Loucy (cell line): Measurements from ENCODE around the gene PLVAP.
A peak's percentile ranks its signal among the peaks of the same experiment; 100 is the strongest.

Experiments used
- H2AFZ ChIP-seq: fragments of 200-600 bp; sonication (generic); 2 replicates; pipeline ENCODE4 v1.6.0; 2016; ENCODE audit warnings: antibody characterized with exemption, mild to moderate bottlenecking, low read length, moderate library complexity
- H3F3A ChIP-seq: fragments of 200-600 bp; 2 replicates; pipeline ENCODE4 v1.6.0; 2016; ENCODE audit warnings: antibody characterized with exemption, low read depth, mild to moderate bottlenecking
- H3K27me3 ChIP-seq: fragments of 200-600 bp; sonication (generic); 2 replicates; pipeline ENCODE4 v1.6.1; 2014; ENCODE audit warnings: low read length, mild to moderate bottlenecking; ENCODE audit not compliant: insufficient read depth, poor library complexity, severe bottlenecking
- H3K36me3 ChIP-seq: fragments of 200-600 bp; sonication (generic); 2 replicates; pipeline ENCODE4 v1.6.1; 2016; ENCODE audit warnings: low read length; ENCODE audit not compliant: insufficient read depth
- H3K4me1 ChIP-seq: fragments of 200-600 bp; sonication (generic); 2 replicates; pipeline ENCODE4 v1.5.1; 2014; ENCODE audit warnings: low read length, mild to moderate bottlenecking; ENCODE audit not compliant: insufficient read depth, poor library complexity, severe bottlenecking
- H3K4me2 ChIP-seq: fragments of 200-600 bp; sonication (generic); 2 replicates; pipeline ENCODE4 v1.6.0; 2014; ENCODE audit warnings: antibody characterized with exemption, low read length, low read depth, mild to moderate bottlenecking; ENCODE audit not compliant: poor library complexity, severe bottlenecking
- H3K4me3 ChIP-seq: fragments of 200-600 bp; sonication (generic); 2 replicates; pipeline ENCODE4 v1.5.1; 2014; ENCODE audit warnings: low read length, mild to moderate bottlenecking, mixed read lengths; ENCODE audit not compliant: poor library complexity, severe bottlenecking
- H3K79me2 ChIP-seq: fragments of 200-600 bp; sonication (generic); 2 replicates; pipeline ENCODE4 v1.6.1; 2014; ENCODE audit warnings: low read length; ENCODE audit not compliant: insufficient read depth
- H3K9ac ChIP-seq: fragments of 200-600 bp; sonication (generic); 2 replicates; pipeline ENCODE4 v1.6.0; 2014; ENCODE audit warnings: mild to moderate bottlenecking, low read depth, low read length, moderate library complexity; ENCODE audit not compliant: poor library complexity, severe bottlenecking
- H3K9me2 ChIP-seq: fragments of 200-600 bp; sonication (generic); replicated peaks from 2 replicates; pipeline ENCODE4 v1.6.1; 2016; ENCODE audit warnings: low read depth, low read length, mixed read lengths
- H3K9me3 ChIP-seq: fragments of 200-600 bp; sonication (generic); 2 replicates; pipeline ENCODE4 v1.6.1; 2014; ENCODE audit warnings: mild to moderate bottlenecking, antibody characterized with exemption, low read length, low read depth; ENCODE audit not compliant: insufficient read depth
- H4K20me1 ChIP-seq: fragments of 200-600 bp; sonication (generic); 2 replicates; pipeline ENCODE4 v1.6.0; 2014; ENCODE audit warnings: antibody characterized with exemption, low read length, mild to moderate bottlenecking; ENCODE audit not compliant: insufficient read depth, poor library complexity, severe bottlenecking
- EZH2phosphoT487 ChIP-seq: fragments of 200-600 bp; IDR thresholded peaks from 2 replicates; pipeline ENCODE4 v1.6.1; 2018; ENCODE audit warnings: antibody characterized with exemption, mild to moderate bottlenecking, moderate library complexity, borderline replicate concordance
- TF ChIP-seq, protein P1 (sequence below): fragments of 200-600 bp; sonication (generic); conservative IDR thresholded peaks from 2 replicates; pipeline ENCODE4 v1.5.1; 2014; ENCODE audit warnings: mild to moderate bottlenecking, antibody characterized with exemption, low read length

The PLVAP gene

DNA sequence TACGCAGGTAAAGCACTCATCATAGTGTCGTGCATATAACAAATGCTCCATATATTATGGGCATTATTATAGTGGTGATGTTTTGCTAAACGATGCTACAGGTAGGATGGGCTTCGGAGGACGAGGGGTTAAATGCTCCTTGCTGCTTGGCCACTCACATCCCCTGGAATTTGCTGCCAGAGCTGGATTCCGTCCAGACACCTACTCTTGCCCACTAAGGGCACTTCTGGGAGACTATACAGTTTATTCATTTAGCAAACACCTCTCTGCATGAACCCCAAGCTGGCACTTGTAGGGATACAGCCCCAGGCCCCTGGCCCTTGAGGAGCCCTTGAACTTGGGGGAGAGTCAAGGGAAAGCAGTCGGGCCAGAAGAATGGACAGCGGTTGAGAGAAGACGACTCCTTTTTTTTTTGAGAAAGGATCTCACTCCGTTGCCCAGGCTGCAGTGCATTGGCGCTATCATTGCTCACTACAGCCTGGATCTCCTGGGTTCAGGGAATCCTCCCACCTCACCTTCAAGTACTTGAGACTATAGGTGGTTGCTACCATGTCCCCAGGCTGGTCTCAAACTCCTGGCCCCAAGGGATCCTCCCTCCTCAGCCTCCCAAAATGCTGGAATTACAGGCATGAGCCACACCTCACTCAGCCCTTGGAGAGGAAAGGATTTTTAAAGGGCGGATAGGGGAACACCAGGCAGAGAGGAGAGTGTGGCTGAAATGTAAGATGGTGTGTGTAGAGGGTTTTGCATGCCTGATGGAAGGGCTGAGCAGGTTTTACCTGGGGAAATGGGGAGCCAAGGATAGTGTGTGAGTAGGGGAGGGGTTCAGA is 72.5 kb downstream of the PLVAP start:
- peaks cover 42% of the 10 kb centered on the region for H3K79me2 ChIP-seq
- H3K4me1 ChIP-seq: peaks cover 30% of the 10 kb centered on the region
- H3K4me2 ChIP-seq: peak overlapping the region; percentile 40
- H3K9ac ChIP-seq: peak overlapping the region; percentile 49
- TF ChIP-seq, protein P1, sequence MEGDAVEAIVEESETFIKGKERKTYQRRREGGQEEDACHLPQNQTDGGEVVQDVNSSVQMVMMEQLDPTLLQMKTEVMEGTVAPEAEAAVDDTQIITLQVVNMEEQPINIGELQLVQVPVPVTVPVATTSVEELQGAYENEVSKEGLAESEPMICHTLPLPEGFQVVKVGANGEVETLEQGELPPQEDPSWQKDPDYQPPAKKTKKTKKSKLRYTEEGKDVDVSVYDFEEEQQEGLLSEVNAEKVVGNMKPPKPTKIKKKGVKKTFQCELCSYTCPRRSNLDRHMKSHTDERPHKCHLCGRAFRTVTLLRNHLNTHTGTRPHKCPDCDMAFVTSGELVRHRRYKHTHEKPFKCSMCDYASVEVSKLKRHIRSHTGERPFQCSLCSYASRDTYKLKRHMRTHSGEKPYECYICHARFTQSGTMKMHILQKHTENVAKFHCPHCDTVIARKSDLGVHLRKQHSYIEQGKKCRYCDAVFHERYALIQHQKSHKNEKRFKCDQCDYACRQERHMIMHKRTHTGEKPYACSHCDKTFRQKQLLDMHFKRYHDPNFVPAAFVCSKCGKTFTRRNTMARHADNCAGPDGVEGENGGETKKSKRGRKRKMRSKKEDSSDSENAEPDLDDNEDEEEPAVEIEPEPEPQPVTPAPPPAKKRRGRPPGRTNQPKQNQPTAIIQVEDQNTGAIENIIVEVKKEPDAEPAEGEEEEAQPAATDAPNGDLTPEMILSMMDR: no peak
- TF ChIP-seq EZH2phosphoT487: no peak
- no peaks in the 10 kb centered on the region for H3K36me3 ChIP-seq
- no peaks in the 10 kb centered on the region for H3K9me2 ChIP-seq
- peak overlapping the region; percentile 27 for H3K4me3 ChIP-seq
- peaks cover 2% of the 10 kb centered on the region for H4K20me1 ChIP-seq
- H2AFZ ChIP-seq: no peak overlapping the region
- peaks cover 9% of the 10 kb centered on the region; the same call in 1 of the 2 replicates for H3F3A ChIP-seq
- peaks cover 2% of the 10 kb centered on the region for H3K27me3 ChIP-seq
- H3K9me3 ChIP-seq: no peaks in the 10 kb centered on the region

DNA sequence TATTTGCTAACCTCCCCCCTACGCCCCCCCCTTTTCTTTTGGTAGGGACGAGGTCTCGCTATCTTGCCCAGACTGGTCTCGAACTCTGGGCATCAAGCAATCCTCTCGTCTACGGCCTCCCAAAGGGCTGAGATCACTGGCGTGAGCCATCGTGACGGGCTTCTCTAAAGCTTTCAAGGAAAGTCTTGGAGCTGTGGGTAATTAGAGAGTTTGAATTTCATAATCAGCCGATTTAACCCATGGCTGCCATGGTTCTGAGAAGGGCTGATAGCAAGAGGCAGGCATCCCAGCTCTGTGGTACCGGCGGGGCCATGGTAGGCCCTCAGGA is 73.2 kb downstream of the PLVAP start:
- peak overlapping the region; percentile 56 for H3K4me2 ChIP-seq
- no peak for TF ChIP-seq EZH2phosphoT487
- TF ChIP-seq, protein P1: no peak
- H3K9ac ChIP-seq: peak overlapping the region; percentile 55
- H3K4me1 ChIP-seq: peaks cover 30% of the 10 kb centered on the region
- peaks cover 9% of the 10 kb centered on the region; the same call in 1 of the 2 replicates for H3F3A ChIP-seq
- H4K20me1 ChIP-seq: no peaks in the 10 kb centered on the region
- peak overlapping the region; percentile 77 for H3K4me3 ChIP-seq
- peaks cover 39% of the 10 kb centered on the region for H3K79me2 ChIP-seq
- H3K36me3 ChIP-seq: no peaks in the 10 kb centered on the region
- no peaks in the 10 kb centered on the region for H3K27me3 ChIP-seq
- peak overlapping the region; percentile 44; the same call in 1 of the 2 replicates for H2AFZ ChIP-seq
- H3K9me2 ChIP-seq: no peaks in the 10 kb centered on the region
- no peaks in the 10 kb centered on the region for H3K9me3 ChIP-seq

DNA sequence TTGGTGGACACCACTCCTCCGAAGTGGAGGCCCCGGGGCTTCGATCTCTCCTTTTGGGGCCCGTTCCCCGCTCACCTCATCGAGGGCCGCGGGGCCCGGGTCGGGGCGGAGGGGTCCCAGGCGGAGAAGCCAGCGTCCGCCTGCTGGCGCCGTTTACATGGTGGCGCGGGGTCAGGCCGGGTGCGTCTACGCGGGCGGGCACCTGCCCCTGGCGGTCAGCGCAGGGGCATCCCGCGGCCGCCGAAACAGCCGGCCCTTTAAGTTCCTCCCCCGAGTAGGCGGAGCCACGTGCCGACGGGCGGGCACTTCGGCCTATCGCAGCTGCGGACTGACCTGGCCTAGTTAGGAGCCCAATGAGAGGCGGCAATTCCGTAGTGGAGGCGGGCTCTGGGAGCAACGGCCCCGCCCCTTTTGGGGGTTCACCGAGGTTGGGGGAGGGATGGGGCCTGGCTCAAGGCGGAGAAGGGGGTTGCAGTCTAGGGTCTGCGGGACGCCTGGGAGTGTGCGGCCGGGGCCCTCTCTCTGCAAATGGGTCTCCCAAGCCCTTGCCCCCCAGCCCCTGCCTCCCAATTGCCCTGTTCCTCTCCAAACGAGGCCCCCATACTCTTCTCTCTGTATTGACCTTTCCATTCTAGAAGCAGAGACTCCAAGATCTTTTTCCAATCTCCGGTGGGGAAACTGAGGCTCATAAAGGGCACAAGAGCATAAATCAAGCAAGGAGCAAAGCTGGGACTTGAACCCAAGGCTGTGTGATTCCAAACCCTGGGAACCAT is 73.8 kb downstream of the PLVAP start, which contains the start of gene ABHD8:
Gene ABHD8 (minus strand): TSS at position 259 of the 773 bp plus-strand sequence. CDS start 1,809 bp downstream, outside the sequence.
- peaks cover 9% of the 10 kb centered on the region; the same call in 1 of the 2 replicates for H3F3A ChIP-seq
- H3K4me2 ChIP-seq: peak within 1 kb of the TSS; percentile 83
- TF ChIP-seq, protein P1: peak; percentile 53
- no peak for TF ChIP-seq EZH2phosphoT487
- H3K79me2 ChIP-seq: peaks cover 39% of the 10 kb centered on the region
- peak within 1 kb of the TSS; percentile 83 for H3K9ac ChIP-seq
- H3K9me3 ChIP-seq: no peaks in the 10 kb centered on the region
- no peaks in the 10 kb centered on the region for H3K9me2 ChIP-seq
- no peaks in the 10 kb centered on the region for H4K20me1 ChIP-seq
- no peaks in the 10 kb centered on the region for H3K27me3 ChIP-seq
- H3K4me1 ChIP-seq: peaks cover 30% of the 10 kb centered on the region
- H3K4me3 ChIP-seq: peak within 1 kb of the TSS; percentile 77
- H3K36me3 ChIP-seq: no peaks in the 10 kb centered on the region
- peak within 1 kb of the TSS; percentile 77 for H2AFZ ChIP-seq
